Stimulated activated CD4-positive, alpha-beta T cell treated with anti-CD3 and anti-CD28 coated beads, Interleukin-15, amount 100 ng/mL, for 24 hours (primary cell): ENCODE measurements around the gene CDH4.

Experiments used
- DNase-seq: peaks from one replicate; pipeline ENCODE4 v3.0.0-alpha.2; 2020

CDH4 gene

GRCh38 chr20:61541537-61541936 lies 289.5 kb downstream of the CDH4 start:
- DNase-seq: no peak

- DNase-seq: no peak
Measured at GRCh38 chr20:61543086-61543485, 291.0 kb downstream of the CDH4 start.

- DNase-seq: no peak
Measured at GRCh38 chr20:61543931-61544745, 292.1 kb downstream of the CDH4 start.

- DNase-seq: no peak
Measured at GRCh38 chr20:61544910-61545889, 293.1 kb downstream of the CDH4 start.

- no peak for DNase-seq
Measured at GRCh38 chr20:61546641-61547040, 294.6 kb downstream of the CDH4 start.

GRCh38 chr20:61548069-61548468 lies 296.0 kb downstream of the CDH4 start:
- DNase-seq: no peak

- DNase-seq: no peak
Measured at GRCh38 chr20:61549865-61550264, 297.8 kb downstream of the CDH4 start.

- no peak for DNase-seq
Measured at GRCh38 chr20:61551401-61551800, 299.3 kb downstream of the CDH4 start.

- no peak for DNase-seq
Measured at GRCh38 chr20:61554617-61555016, 302.6 kb downstream of the CDH4 start.

- no peak for DNase-seq
Measured at GRCh38 chr20:61555566-61555965, 303.5 kb downstream of the CDH4 start.

GRCh38 chr20:61556111-61556510 lies 304.1 kb downstream of the CDH4 start:
- no peak for DNase-seq

- DNase-seq: no peak
Measured at GRCh38 chr20:61556673-61557072, 304.6 kb downstream of the CDH4 start.

GRCh38 chr20:61557621-61558020 lies 305.6 kb downstream of the CDH4 start:
- no peak for DNase-seq

GRCh38 chr20:61558726-61559125 lies 306.7 kb downstream of the CDH4 start:
- DNase-seq: no peak

GRCh38 chr20:61559706-61560315 lies 307.8 kb downstream of the CDH4 start:
- no peak for DNase-seq

- DNase-seq: no peak
Measured at GRCh38 chr20:61560361-61560853, 308.3 kb downstream of the CDH4 start.

GRCh38 chr20:61561111-61561830 lies 309.2 kb downstream of the CDH4 start:
- DNase-seq: no peak

GRCh38 chr20:61562491-61562890 lies 310.4 kb downstream of the CDH4 start:
- no peak for DNase-seq

- no peak for DNase-seq
Measured at GRCh38 chr20:61562897-61563504, 310.9 kb downstream of the CDH4 start.

- no peak for DNase-seq
Measured at GRCh38 chr20:61564628-61565027, 312.6 kb downstream of the CDH4 start.

- no peak for DNase-seq
Measured at GRCh38 chr20:61565791-61566190, 313.7 kb downstream of the CDH4 start.

- no peak for DNase-seq
Measured at GRCh38 chr20:61566691-61567090, 314.6 kb downstream of the CDH4 start.
